ENCODE data around the gene NSL1. TPM values are rescaled to one million over a fixed set of nuclear protein-coding genes. Genes with fewer than 3 reads are reported as not detected.
"Not testable (repeated sequence)": the region's sequence is repeated elsewhere in the genome, so short reads cannot be mapped to it uniquely, and the experiment has no call there.

The NSL1 gene
- polyA plus RNA-seq, 3 donors, result 39.7 to 44.1 (median 42.3) TPM

DNA sequence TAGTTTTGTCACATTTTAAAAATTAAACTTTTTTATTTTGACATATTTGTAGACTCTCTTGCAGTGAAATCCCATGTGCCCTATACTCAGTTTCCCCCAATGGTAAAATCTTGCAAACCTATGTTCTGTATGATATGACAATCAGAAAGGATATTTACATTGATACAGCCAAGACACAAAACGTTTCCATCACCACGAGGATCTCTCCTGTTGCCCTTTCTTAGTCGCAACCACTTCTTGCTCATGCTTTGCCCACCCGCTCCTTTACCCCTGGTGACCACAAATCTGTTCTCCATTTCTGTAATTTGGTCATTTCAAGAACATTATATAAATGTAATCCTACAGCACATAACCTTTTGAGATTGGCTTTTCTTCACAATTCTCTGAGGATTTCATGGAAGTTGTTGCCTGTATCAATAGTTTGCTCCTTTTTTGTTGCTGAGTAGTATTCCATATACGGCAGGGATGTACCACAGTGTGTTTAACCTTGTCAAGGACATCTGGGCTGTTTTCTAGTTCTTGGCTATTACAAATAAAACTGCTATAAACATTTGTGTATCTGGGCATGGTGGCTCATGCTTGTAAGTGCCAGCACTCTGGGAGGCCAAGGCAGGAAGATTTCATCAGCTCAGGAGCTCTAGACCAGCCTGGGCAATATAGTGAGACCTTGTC lies 78.0 kb downstream of the NSL1 start:
- DNase-seq, result no peak

DNA sequence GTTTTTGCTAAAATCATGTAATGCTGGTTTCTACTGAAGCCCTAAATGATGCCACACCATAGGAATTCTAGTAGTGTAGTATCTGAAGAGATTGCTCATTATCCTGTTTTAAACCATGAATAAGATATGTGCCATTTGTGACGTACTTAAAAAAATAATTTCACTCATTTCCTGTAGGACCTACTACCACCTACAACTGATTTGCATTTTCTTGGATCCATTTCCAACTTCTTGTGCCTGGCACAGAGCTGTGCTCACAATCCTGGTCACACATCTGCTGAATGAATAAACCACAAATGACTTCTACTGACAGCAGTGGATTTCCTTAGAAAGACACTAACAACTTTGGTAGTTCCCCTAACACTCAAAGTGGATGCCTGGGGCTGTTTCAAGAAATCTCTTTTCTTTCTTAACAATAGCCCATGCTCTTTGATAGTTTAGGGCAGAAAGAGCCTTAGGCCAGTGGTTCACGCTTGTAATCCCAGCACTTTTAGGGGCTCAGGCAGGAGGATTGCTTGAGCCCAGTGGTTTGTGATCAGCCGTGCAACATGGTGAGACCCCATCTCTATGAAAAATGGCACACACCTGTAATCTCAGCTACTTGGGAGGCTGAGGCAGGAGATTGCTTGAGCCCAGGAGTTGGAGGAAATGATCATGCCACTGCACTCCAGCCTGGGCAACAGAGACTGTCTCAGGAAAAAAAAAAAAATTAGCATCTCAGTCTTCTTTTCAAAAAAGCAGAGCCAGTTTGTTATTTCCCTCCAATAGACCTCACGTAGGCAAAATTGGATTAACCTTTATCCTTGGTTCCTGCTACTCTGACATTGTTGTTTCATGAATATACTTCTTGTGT lies 78.9 kb downstream of the NSL1 start:
- no peak for DNase-seq

DNA sequence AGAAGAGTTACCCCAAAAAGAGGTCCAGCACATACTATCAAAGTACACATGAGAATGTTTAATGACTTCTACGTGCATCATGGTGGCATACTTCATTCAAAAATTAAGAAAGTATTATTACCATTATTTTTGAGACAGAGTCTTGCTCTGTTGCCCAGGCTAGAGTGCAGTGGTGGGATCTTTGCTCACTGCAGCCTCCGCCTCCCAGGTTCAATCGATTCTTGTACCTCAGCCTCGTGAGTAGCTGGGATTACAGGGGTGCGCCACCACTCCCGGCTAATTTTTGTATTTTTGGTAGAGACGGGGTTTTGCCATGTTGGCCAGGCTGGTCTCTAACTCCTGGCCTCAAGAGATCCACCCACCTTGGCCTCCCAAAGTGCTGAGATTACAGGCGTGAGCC lies 79.6 kb downstream of the NSL1 start:
- not testable (repeated sequence) for DNase-seq

DNA sequence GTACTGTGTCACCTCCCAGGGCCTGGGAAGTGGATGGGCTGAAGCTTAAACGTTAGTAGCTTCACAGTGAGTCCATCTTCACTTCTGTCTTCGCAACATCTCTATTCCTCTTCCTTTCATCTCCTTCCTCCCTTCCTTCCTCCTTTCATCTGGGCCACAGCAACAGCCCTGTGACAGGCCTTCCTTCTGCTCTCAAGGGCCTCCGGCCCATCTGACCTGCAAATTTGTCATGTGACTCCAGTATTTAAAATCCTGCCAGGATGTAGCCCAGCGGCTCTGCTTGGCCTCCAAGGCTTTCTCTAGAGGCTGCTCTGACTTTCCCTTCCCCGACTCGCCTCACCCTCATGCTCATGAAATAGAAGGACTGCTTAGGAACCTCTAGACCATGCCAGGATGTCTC lies 81.0 kb downstream of the NSL1 start:
- DNase-seq, result no peak

DNA sequence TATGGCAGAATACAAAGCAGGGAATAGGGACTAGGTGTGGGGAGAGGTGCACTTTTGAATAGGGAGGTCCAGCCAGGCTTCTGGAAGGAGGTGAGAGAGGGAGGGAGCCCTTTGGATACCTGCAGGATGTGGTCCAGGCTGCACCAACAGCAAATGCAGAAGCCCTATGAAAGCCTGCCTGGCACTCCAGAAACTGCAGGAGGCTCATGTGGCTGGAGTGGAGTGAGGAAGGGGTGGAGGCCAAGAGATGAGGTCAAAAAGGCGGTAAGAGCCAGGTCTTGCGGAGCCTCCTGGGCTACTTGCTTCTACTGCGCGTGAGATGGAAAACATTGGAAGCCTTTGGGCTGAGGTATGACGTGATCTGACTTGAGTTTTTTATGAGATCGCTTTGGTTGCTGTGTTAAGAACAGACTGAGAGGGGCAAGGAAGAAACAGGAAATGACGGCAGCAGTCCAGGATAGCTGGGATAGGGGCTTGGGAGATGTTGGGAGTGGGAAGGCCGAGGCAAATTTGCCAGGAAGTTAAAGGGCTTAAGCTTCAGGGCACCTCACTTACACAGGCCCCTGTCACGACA lies 87.5 kb downstream of the NSL1 start:
- DNase-seq, result no peak

DNA sequence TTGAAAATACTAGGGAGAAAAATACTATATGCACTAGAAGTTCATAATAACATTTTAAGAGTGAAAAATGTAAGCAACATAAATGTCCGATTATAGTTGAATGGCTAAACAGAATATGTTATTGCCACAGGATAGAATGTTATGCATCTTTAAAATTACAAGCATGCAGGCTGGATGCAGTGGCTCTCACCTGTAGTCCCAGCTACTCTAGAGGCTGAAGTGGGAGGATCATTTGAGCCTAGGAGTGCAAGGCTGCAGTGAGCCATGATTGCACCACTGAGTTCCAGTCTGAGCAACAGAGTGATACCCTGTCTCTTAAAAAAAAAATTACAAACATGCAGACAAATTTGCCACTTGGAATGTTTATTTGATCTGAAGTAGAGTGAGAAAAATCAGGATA lies 88.9 kb downstream of the NSL1 start:
- DNase-seq, result no peak

DNA sequence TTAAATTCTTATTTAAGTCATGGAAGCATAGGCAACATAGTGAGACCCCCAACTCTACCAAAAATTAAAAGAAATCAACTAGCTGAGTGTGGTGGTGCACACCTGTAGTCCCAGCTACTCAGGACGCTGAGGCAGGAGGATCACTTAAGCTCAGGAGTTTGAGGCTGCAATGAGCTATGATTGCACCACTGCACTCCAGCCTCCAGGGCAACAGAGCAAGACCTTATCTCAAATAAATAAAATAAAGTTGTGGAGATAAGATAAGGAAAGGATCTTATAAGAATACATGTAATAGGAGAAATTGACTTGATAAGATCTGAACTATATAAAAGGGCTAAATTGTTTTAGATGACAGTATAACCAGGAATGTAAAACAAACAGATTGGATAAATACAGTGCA lies 89.7 kb downstream of the NSL1 start:
- no peak for DNase-seq

DNA sequence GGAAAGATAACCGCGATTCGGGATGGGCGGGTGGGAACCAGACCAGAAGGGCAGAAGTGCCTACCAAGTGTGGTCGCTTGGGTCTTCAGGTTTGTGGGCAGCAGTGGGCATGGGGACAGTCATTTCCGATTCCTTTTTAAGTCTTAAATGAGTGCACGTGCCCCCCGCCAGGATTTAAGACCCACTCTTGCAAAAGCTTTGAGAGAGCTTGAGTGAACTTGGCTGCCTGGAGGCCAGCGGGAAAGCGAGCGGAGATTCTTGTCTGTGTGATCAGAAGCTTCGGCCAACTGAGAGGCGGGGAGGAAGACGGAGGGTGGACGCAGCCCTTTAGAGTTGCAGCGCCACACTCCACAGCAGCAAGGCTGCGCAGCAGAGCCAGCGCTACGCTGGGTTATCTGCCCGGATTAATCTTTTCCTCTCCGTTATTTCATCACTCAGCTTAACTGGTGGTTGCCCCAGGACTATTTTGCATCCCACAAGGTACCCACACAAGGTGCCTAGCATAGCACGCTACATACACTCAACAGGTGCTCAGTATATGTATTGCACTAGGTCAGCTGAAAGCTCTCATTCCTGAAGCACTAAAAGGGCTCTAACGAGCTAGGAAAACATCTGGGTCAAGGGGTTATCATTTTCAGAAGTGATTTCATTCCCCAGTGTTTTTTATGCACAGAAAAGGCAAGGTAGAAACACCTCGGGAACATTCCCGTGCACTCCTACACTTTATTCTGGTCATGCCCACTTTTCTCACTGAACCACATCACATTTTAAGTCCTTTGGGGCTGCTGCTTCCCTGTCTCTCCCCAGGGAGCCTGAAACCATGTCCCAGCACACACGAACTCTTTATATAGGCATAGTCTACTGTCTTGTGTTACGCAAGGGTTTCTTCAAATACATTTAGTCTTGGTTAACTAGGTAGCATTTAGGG lies 90.4 kb downstream of the NSL1 start:
- peak; percentile 54 for DNase-seq

DNA sequence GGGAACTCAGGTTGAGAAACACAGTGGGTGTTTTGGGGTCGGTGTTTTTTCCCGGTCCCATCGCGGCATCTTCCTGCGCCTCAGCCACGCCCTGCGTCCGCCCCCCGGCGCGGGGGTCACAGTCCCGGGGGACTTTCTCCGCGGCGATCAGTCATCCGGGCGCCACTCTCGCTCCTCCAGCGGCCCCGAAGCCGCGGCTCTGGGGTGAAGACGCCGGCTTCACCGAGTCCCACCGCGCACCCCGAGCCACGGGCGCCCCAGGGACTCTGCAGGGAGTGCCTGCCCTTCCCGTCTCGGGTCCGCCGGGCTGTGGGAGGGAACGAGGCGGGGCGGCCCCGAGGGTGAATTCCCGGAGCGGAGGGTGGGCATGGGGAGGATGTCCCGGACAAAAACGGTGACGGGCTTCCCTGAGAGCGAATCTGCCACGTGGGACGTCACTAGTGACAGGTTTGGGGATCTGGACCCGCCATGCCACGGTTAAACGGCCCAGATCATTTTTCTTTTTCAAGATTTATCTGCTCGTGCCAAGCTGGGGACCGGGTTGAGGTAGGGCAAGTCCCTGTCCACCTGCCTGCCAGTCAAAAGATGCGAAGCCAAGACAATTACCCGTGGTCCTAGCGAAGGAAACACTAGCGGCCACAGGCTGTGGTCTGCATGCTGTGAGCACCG lies 91.2 kb downstream of the NSL1 start:
- DNase-seq, result peak; percentile 15

DNA sequence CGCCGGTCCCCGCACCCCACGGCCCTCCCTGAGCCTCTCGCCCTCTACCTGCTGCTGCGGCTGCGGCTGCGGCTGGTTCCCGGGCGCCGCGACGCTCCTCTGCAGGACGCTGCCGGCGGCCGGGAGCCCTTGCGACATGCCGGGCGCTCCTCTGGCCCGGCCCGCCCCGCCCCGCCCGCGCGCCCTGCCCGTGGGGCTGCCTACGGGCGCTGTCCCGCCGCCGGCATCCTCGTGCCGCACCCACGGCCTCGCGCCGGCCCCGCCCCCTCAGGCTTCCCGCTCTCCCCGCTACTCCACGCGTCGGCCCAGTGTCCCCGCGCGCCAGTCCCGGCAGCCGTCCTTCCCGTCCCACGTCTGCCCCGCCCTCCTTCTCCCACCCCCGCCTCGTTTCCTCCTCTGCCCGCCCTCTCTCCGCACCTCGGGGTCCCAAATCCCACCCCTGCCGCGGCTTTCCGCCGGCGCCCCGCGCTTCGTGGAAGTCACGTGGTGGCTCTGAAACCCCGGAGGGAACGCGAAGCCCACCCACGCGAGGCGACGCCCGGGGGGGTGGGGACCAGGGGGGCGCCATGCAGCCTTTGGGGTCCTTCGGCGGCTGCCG lies 91.9 kb downstream of the NSL1 start, which contains the start of gene BATF3:
BATF3 (minus strand) TSS at position 216 of the 598 bp plus-strand sequence; CDS start at position 138, 78 bp downstream.
- DNase-seq, result peak; percentile 19

DNA sequence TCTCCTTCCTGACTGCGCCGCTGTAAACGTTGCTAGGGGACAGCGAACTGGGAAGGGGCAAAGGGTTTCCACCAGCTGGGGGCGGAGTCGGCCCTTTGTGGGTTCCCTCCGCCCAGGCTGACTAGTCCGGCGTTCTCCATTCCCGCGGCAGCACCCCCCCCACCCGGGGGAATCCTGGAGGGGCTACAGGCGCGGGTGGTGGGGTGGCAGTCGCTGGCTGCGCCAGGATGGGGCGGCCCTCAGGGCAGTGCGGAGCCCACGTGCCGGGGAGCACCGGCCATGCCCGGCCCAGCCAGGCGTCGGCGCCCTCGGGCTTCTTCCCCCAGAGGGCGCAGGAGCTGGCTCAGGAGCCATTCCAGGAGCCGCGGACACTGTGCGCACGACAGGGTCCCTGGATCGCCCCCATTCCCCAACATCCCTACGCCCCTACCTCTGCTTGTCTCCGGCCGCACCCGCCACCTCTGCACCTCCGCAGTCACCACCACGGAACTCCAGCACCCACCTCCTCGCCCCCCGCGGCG lies 92.4 kb downstream of the NSL1 start:
- peak; percentile 15 for DNase-seq

DNA sequence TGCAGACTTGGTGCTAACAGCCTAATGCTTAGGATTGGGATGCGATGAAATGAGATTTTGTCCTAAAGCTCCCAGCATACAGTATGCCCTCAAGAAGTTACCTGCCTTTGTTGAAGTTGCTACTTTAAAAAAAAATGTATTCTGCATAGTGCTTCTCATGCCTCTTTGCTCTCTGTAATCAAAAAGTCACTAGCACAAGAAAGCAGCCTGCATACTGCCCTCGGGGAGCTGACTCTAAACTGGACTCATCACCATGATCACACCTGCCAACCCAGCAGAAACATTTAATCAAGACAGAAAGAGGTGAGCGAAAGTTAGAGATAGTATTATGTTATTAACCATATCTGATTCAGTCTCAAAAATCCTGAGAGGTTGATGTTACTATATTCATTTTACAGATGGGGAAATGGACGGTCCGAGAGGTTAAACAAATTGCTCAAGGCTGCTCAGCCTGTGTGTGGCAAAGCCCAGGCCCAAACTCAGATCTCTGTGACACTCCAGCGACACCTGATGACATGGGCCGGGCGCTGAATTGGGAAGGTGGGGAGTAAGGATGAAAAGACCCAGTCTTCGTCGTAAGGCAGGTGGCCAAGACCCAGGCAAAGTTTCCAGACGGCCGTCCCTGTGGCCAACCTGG lies 93.0 kb downstream of the NSL1 start:
- no peak for DNase-seq

DNA sequence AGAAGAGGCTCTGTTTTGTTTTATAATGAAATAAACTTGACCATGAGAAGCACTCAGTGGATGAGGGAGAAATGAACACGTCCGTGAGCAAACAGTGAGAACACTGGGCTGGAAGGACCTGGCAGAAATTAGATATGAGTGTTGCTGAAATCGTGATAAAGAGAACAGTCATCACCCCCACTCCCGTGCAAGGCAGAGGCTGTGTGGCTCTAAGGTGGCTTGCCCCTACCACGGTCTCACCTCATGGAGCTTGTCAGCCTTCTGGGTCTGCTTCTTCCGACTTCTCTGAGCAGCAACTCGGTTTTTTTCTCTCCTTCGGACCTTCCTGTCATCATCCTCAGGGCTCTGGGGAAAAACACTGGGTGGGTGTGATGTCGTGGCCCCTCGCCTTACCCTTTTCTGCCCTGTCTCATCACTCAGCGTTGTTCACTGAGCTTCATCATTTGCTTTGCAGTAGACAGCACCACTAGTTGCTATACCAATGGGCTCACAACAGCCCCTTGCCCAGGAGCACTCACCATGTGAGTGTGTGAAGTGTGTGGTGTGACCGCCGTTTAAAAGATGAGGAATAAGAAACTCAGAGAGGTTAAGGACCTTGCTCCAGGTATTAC lies 94.8 kb downstream of the NSL1 start:
- no peak for DNase-seq

DNA sequence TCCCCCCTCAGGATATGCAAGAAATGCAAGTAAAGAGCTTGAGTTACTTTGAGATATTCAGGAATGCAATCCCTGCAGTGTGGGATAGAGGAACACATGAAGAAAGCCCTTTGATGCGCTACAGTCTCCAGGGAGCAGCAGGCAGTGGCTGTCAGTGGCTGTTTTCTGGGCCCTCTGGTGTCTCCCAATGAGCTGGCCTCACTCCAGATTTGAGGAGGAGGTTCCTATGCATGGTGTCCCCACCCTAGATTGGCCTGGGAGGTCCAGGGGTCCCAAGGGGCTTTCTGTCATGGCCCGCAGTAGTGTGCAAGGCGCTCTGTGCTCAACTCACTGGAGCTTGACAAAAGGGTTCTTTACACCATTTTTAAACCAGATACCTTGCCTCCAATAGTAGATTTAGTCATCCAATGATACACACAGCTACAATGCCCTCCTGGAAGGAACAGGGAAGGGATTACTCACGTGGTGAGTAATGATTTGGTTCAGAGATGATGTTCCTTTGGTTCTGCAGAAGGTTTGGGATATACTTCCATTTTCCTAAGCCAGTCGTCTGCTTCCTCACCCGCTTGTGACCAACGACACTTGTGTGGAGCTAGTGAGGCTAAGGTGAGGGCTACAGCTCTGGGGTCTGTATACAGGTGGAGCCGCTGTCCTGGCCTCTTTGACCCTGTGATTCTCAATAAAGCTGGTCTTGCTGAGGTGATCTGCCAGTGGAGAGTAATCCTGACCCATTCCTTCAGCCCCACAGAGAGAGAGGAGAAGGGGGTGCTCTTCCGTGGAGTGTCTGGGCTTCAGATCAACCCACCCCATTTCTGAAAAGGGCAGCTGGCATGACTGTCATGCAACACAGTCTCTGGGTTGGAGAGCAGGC lies 98.6 kb downstream of the NSL1 start:
- no peak for DNase-seq

DNA sequence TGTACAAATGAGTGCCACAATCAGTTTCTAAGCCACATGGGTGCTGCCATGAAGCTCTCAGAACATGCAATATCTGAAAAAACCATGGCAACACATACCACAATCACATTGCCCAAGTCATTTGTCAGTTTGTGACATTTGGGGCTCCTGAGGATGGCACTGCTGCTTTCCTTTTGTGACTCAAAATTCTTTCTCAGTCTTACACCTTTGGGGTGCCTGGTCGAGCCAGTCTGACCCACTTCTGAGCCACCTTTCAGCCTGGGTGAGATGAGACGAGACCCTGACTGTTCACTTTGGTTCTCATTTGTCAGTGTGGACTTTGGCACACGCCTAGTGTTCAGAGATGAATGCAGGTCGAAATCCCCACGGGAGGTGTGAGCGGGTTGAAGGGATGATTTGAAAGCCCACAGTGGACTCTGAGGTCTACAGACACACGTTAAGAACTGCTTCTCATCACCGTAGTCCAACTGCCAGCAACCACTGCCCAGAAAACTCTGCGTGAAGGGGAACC lies 100.0 kb downstream of the NSL1 start:
- no peak for DNase-seq

DNA sequence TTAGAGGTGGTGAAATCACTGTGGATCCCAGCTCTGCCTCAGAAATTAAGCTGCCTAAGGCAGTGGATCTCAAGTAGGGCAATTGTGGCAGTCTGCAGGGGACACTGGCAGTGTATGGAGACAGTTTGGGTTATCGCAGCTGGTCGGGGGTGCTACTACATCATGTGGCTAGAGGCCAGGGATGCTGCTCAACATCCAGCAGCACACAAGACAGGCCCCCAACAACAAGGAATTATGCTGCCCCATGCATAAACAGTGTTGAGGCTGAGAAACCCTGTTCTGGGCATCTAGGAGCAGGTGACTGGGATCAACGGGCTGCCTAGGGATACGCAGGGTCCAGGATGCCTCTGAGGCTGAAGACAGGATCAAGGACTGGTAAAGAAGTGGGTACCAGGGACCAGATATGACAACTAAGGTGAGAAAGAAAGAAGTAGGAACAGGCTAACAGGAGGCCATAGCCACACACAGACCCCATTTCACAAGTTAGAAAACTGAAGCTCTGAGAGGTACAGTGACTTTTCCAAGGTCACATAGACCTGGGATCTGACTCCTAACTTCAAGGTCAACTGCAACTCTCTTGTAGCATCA lies 100.7 kb downstream of the NSL1 start:
- DNase-seq, result no peak

DNA sequence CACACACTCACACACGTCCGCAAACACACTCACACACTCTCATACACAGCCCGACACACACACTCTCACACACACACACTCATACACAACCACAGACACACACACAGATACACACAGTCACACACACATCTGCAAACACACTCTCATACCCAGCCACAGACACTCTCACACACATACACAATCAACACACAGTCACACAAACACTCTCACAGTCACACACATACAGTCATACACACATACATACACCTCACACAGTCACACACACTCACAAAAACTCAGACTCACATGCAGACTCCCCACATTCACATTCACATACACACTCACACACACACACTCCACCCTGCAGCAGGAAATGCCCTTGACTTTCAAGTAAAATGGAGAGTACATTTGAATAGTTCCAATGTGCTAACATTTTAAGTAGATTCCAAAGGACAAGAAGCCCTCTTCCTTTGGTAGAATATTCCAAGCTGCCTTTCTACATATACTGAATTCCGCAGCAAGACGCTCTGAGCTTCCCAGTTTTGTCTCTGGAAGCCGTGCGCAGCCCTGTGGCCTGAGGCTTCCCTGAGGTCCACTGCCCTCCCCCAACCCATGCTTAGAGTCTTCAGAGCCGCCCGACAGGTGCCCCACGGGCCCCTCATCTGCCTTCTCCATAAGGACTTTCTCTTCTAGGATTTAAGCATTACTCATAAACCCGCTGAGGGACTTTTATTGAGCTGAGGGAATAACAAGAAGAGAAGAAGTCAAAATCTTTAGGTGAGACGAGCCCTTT lies 101.6 kb downstream of the NSL1 start:
- DNase-seq, result no peak
